ENCODE measurements around the gene MTG2. TPM values are rescaled to one million over a fixed set of nuclear protein-coding genes. Genes with fewer than 3 reads are reported as not detected.

MTG2 gene
- polyA plus RNA-seq, 1 donor (not counting 4 experiments of a cell fraction or from before 2014, with no cell fraction given) = 24.7 TPM

DNA sequence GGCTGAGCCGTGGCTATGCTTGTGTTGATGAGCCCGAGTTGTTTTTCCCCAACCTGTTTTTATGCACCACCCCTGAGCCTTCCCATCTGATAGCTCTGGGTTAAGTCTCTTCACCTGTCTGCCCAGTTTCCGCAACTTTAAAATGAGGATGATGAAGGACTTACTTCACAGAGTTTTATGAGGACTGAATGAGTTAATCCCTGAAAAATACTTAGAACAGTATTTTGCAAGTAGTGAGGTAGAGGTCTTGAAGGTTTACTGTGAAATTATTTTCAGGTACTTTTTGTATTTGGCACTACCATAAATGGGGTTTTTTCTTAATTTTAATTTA is 3.2 kb downstream of the MTG2 start:
- H2AFZ ChIP-seq (ENCODE audit: control insufficient read depth, low read length) = no peak overlapping the region
- no peak overlapping the region for H3K27ac ChIP-seq (ENCODE audit: control insufficient read depth, insufficient read depth, low read length)
- TF ChIP-seq, protein P1, sequence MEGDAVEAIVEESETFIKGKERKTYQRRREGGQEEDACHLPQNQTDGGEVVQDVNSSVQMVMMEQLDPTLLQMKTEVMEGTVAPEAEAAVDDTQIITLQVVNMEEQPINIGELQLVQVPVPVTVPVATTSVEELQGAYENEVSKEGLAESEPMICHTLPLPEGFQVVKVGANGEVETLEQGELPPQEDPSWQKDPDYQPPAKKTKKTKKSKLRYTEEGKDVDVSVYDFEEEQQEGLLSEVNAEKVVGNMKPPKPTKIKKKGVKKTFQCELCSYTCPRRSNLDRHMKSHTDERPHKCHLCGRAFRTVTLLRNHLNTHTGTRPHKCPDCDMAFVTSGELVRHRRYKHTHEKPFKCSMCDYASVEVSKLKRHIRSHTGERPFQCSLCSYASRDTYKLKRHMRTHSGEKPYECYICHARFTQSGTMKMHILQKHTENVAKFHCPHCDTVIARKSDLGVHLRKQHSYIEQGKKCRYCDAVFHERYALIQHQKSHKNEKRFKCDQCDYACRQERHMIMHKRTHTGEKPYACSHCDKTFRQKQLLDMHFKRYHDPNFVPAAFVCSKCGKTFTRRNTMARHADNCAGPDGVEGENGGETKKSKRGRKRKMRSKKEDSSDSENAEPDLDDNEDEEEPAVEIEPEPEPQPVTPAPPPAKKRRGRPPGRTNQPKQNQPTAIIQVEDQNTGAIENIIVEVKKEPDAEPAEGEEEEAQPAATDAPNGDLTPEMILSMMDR (optimal IDR thresholded peaks at IDR 0.05 in 1 of 3, IDR thresholded peaks at IDR 0.05 in 1 of 3, conservative IDR thresholded peaks at IDR 0.05 in 1 of 3; ENCODE audit: extremely low read depth in 1 of 3, insufficient read depth in 2 of 3, low read length in 3 of 3) = no peak
- no peak for TF ChIP-seq EZH2 (IDR thresholded peaks at IDR 0.05; ENCODE audit: low read length)
- no peak overlapping the region for H3K4me3 ChIP-seq (ENCODE audit: control insufficient read depth in 2 of 3, extremely low read depth in 1 of 3, insufficient read depth in 2 of 3, low read depth in 1 of 3, low read length in 3 of 3)
- H3K9me3 ChIP-seq (ENCODE audit: control insufficient read depth, low read depth, low read length) = no peaks in the 10 kb centered on the region
- H3K4me1 ChIP-seq (ENCODE audit: control insufficient read depth, extremely low read depth, insufficient read depth, low read length) = peaks cover 25% of the 10 kb centered on the region
- no peaks in the 10 kb centered on the region for H3K27me3 ChIP-seq (ENCODE audit: control insufficient read depth, extremely low read depth, insufficient read depth, low read length)
- H3K9ac ChIP-seq (ENCODE audit: control insufficient read depth, extremely low read depth, insufficient read depth, low read length) = no peak overlapping the region
- peaks cover 64% of the 10 kb centered on the region for H3K79me2 ChIP-seq (ENCODE audit: control insufficient read depth, insufficient read depth, low read length)
- dilution Hi-C loops (cut with MboI; ENCODE audit: extremely low pct_ligation_motif_present, low sequenced_read_pairs) = no loop called here
- DNase-seq (ENCODE audit: low read depth, low spot score) = no peak
- peaks cover 7 to 8% of the 10 kb centered on the region in 2 experiments for H3K36me3 ChIP-seq (ENCODE audit: control insufficient read depth in 2 of 2, extremely low read depth in 1 of 2, insufficient read depth in 2 of 2, low read length in 2 of 2)
- no peaks in the 10 kb centered on the region for H4K20me1 ChIP-seq (ENCODE audit: control insufficient read depth, extremely low read depth, insufficient read depth, low read length)
- FAIRE-seq = no peak
- H3K9me1 ChIP-seq (ENCODE audit: control insufficient read depth, extremely low read depth, insufficient read depth, low read length) = no peaks in the 10 kb centered on the region
- H3K4me2 ChIP-seq (ENCODE audit: control insufficient read depth, extremely low read depth, insufficient read depth, low read depth, low read length) = no peak overlapping the region

DNA sequence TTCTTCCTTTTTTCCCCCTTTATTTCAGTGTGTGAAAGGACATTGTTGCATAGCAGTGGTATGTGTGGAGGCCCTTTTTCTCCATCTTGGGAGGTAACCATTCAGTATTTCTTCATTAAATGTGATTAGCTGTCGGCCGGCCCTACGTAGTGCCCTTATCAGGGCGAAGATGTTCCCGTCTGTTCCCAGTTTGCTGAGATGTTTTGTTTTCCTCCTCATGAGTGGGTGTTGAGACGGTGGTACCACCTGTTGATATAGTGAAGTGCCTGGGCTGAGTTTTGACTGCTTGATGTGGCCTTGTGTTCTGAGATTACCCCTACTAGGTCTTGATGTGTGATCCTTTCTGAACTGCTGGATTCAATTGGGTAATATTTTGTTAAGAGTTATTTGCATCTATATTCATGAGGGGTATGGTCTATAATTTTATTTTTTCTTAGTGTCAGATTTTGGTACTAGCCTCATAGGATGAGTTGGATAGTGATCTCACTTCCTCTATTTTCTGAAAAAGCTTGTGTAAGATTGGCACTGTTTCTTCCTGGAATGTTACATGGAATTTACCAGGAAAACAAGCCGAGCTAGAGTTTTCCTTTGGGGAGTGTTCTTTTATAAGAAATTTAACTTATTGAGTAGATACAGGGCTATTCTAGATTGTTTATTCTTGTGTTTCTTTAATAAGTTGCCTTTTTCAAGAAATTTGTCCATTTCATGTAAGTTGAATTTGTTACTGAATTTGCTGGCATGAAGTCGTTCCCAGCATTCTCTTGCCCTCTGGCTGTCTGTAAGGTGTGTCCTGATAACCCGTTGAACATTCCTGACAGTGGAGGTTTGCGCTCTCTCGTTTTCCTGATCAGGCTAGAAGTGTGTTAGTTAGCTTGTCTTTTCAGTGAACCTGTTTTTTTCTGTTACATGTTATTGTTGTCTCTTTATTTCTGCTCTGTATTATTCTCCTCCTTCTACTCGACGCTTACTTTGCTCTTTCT is 4.3 kb downstream of the MTG2 start:
- Histone ChIP-seq H3K27ac (ENCODE audit: control insufficient read depth, insufficient read depth, low read length) (peak overlapping the region; percentile 32), H3K79me2 (ENCODE audit: control insufficient read depth, insufficient read depth, low read length) (peaks cover 73% of the 10 kb centered on the region), H3K36me3 (ENCODE audit: control insufficient read depth in 2 of 2, extremely low read depth in 1 of 2, insufficient read depth in 2 of 2, low read length in 2 of 2) (peaks cover 10% of the 10 kb centered on the region in 2 experiments), H3K27me3 (ENCODE audit: control insufficient read depth, extremely low read depth, insufficient read depth, low read length) (no peaks in the 10 kb centered on the region), H3K4me1 (ENCODE audit: control insufficient read depth, extremely low read depth, insufficient read depth, low read length) (peaks cover 21% of the 10 kb centered on the region), H3K4me3 (ENCODE audit: control insufficient read depth in 2 of 3, extremely low read depth in 1 of 3, insufficient read depth in 2 of 3, low read depth in 1 of 3, low read length in 3 of 3) (peak overlapping the region in 2 of 3 experiments; percentile 16 to 26), H3K9me3 (ENCODE audit: control insufficient read depth, low read depth, low read length) (no peaks in the 10 kb centered on the region), H3K9me1 (ENCODE audit: control insufficient read depth, extremely low read depth, insufficient read depth, low read length) (no peaks in the 10 kb centered on the region), H4K20me1 (ENCODE audit: control insufficient read depth, extremely low read depth, insufficient read depth, low read length) (no peaks in the 10 kb centered on the region), H3K9ac (ENCODE audit: control insufficient read depth, extremely low read depth, insufficient read depth, low read length) (peak overlapping the region; percentile 48), H3K4me2 (ENCODE audit: control insufficient read depth, extremely low read depth, insufficient read depth, low read depth, low read length) (peak overlapping the region; percentile 70), H2AFZ (ENCODE audit: control insufficient read depth, low read length) (peak overlapping the region; percentile 55)
- DNase-seq (ENCODE audit: low read depth, low spot score) (no peak), FAIRE-seq (peak; percentile 59)
- dilution Hi-C loops (cut with MboI; ENCODE audit: extremely low pct_ligation_motif_present, low sequenced_read_pairs) = no loop called here
- no peak for TF ChIP-seq EZH2 (IDR thresholded peaks at IDR 0.05; ENCODE audit: low read length)
- TF ChIP-seq, protein P1 (optimal IDR thresholded peaks at IDR 0.05 in 1 of 3, IDR thresholded peaks at IDR 0.05 in 1 of 3, conservative IDR thresholded peaks at IDR 0.05 in 1 of 3; ENCODE audit: extremely low read depth in 1 of 3, insufficient read depth in 2 of 3, low read length in 3 of 3) = no peak

Data from keratinocyte (primary cell).